A549 (cell line): Measurements from ENCODE around the gene CBFA2T3.

Experiments
- CHD2 ChIP-seq: fragments of 150-350 bp; IDR thresholded peaks from 2 replicates; pipeline ENCODE4 v1.6.1; 2014; ENCODE audit warnings: low read length; ENCODE audit not compliant: partially characterized antibody
- EP300 ChIP-seq, 2 experiments: fragments of >200 bp; sonication (Bioruptor Twin); formaldehyde crosslinking; IDR thresholded peaks; 2 replicates in 1 of 2; 3 replicates in 1 of 2; pipeline ENCODE4 v1.6.1; 2016 to 2017
- FOXS1 ChIP-seq: fragments of 250-450 bp; sonication (Bioruptor Pico); IDR thresholded peaks from 2 replicates; pipeline ENCODE4 v1.5.0; 2020; ENCODE audit warnings: mild to moderate bottlenecking, moderate library complexity
- JUN ChIP-seq, 2 experiments: fragments of >200 bp; sonication (Bioruptor Twin); formaldehyde crosslinking; IDR thresholded peaks; 2 replicates in 1 of 2; 3 replicates in 1 of 2; pipeline ENCODE4 v1.6.1; 2016 to 2017
- POLR2A ChIP-seq: IDR thresholded peaks from 2 replicates; pipeline ENCODE4 v1.6.1; 2012; ENCODE audit warnings: mild to moderate bottlenecking, low read length
- RAD21 ChIP-seq, 2 experiments: fragments of >200 bp in 1 of 2; sonication (Bioruptor Twin) in 1 of 2; formaldehyde crosslinking in 1 of 2; IDR thresholded peaks in 1 of 2; conservative IDR thresholded peaks in 1 of 2; 2 replicates in 1 of 2; 3 replicates in 1 of 2; pipeline ENCODE4 v1.6.1; 2012 to 2018; ENCODE audit warnings: inconsistent platforms in 1 of 2
- RNF2 ChIP-seq: fragments of 200-600 bp; sonication (generic); IDR thresholded peaks from 2 replicates; pipeline ENCODE4 v1.6.1; 2016; ENCODE audit warnings: low read depth, mild to moderate bottlenecking, antibody characterized with exemption, moderate library complexity, borderline replicate concordance
- SMC3 ChIP-seq: fragments of >200 bp; sonication (Bioruptor Twin); formaldehyde crosslinking; IDR thresholded peaks from 3 replicates; pipeline ENCODE4 v1.6.1; 2018; ENCODE audit warnings: inconsistent platforms
- TF ChIP-seq, protein P1 (sequence below): fragments of >200 bp; sonication (Bioruptor Twin); formaldehyde crosslinking; IDR thresholded peaks from 3 replicates; pipeline ENCODE4 v1.5.1; 2016
- TF ChIP-seq, protein P2 (sequence below): fragments of 200-600 bp; sonication (generic); IDR thresholded peaks from 2 replicates; pipeline ENCODE4 v1.6.1; 2016; ENCODE audit warnings: antibody characterized with exemption, mild to moderate bottlenecking, moderate library complexity
- TF ChIP-seq, protein P3 (sequence below): fragments of 250-450 bp; sonication (Bioruptor Pico); IDR thresholded peaks from 2 replicates; pipeline ENCODE4 v1.5.0; 2021; ENCODE audit warnings: mild to moderate bottlenecking, moderate library complexity, borderline replicate concordance

DNA sequence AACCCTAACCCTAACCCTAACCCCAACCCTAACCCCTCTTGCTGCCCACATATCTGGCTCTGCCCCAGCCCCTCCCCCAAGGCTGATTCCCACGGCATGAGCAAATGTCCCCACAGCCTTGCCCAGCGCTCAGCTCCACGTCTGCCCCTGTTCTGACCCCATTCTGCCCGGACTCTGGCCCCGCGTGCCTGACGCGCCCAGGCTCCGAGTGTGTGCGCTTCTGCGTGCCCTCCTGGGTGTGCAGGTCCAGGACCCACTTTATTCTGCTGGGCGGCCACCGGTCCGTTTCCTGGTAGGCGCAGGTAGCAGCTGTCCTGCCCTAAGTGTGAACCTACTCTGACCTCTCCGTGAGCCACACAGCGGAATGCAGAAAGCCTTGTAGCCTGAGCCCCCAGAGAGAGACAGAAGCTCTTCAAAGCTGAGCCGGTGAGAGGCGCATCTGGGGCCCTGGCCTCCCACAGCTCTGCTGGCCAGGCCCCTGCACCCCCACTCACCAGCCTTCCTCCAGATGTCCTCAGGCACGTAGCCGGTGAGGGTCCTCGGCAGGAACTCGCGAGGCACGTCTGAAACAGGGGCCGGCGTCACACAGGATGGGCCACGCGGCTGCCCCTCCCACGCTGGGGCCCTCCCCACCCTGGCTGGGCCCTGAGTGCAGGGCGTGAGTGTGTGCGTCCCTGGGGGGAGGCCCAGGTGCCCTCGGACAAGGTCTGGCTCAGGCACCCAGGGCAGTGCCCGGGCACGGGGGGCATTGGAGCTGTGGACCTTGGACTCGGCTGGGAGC, 96.6 kb downstream of the CBFA2T3 start:
- TF ChIP-seq FOXS1 (CRISPR knock-in tag) (no peak), RAD21 (conservative IDR thresholded peaks at IDR 0.05 in 1 of 2, IDR thresholded peaks at IDR 0.05 in 1 of 2) (no peak), EP300 (IDR thresholded peaks at IDR 0.05) (no peak), CHD2 (no peak), JUN (IDR thresholded peaks at IDR 0.05) (no peak), POLR2A (no peak), RNF2 (no peak), SMC3 (no peak)
- TF ChIP-seq, protein P1, sequence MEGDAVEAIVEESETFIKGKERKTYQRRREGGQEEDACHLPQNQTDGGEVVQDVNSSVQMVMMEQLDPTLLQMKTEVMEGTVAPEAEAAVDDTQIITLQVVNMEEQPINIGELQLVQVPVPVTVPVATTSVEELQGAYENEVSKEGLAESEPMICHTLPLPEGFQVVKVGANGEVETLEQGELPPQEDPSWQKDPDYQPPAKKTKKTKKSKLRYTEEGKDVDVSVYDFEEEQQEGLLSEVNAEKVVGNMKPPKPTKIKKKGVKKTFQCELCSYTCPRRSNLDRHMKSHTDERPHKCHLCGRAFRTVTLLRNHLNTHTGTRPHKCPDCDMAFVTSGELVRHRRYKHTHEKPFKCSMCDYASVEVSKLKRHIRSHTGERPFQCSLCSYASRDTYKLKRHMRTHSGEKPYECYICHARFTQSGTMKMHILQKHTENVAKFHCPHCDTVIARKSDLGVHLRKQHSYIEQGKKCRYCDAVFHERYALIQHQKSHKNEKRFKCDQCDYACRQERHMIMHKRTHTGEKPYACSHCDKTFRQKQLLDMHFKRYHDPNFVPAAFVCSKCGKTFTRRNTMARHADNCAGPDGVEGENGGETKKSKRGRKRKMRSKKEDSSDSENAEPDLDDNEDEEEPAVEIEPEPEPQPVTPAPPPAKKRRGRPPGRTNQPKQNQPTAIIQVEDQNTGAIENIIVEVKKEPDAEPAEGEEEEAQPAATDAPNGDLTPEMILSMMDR = no peak
- TF ChIP-seq, protein P2, sequence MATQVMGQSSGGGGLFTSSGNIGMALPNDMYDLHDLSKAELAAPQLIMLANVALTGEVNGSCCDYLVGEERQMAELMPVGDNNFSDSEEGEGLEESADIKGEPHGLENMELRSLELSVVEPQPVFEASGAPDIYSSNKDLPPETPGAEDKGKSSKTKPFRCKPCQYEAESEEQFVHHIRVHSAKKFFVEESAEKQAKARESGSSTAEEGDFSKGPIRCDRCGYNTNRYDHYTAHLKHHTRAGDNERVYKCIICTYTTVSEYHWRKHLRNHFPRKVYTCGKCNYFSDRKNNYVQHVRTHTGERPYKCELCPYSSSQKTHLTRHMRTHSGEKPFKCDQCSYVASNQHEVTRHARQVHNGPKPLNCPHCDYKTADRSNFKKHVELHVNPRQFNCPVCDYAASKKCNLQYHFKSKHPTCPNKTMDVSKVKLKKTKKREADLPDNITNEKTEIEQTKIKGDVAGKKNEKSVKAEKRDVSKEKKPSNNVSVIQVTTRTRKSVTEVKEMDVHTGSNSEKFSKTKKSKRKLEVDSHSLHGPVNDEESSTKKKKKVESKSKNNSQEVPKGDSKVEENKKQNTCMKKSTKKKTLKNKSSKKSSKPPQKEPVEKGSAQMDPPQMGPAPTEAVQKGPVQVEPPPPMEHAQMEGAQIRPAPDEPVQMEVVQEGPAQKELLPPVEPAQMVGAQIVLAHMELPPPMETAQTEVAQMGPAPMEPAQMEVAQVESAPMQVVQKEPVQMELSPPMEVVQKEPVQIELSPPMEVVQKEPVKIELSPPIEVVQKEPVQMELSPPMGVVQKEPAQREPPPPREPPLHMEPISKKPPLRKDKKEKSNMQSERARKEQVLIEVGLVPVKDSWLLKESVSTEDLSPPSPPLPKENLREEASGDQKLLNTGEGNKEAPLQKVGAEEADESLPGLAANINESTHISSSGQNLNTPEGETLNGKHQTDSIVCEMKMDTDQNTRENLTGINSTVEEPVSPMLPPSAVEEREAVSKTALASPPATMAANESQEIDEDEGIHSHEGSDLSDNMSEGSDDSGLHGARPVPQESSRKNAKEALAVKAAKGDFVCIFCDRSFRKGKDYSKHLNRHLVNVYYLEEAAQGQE = no peak
- TF ChIP-seq, protein P3, sequence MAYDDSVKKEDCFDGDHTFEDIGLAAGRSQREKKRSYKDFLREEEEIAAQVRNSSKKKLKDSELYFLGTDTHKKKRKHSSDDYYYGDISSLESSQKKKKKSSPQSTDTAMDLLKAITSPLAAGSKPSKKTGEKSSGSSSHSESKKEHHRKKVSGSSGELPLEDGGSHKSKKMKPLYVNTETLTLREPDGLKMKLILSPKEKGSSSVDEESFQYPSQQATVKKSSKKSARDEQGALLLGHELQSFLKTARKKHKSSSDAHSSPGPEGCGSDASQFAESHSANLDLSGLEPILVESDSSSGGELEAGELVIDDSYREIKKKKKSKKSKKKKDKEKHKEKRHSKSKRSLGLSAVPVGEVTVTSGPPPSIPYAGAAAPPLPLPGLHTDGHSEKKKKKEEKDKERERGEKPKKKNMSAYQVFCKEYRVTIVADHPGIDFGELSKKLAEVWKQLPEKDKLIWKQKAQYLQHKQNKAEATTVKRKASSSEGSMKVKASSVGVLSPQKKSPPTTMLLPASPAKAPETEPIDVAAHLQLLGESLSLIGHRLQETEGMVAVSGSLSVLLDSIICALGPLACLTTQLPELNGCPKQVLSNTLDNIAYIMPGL (CRISPR knock-in tag) = no peak
